Pancreas (tissue), 10 donors: Measurements from ENCODE around the gene ZNF341. TPM values are rescaled to one million over a fixed set of nuclear protein-coding genes. Genes with fewer than 3 reads are reported as not detected.

Experiments
- ATAC-seq, 4 donors: fragments of 200-7000 bp; cut with Tn5 transposase; one replicate each; pipeline versions ENCODE4 v1.8.0 to v1.9.1; 2020; ENCODE audit warnings: mild to moderate bottlenecking in 4 of 4, moderate library complexity in 4 of 4
- DNase-seq, 6 donors: peaks; one replicate each; pipeline ENCODE4 v3.0.0-alpha.2; 2020
- FAIRE-seq: peaks from 2 replicates; lab custom pipeline; 2012; peaks lifted over from hg19 to GRCh38; lab: Jason Lieb, UNC
- H3K27ac ChIP-seq, 4 donors: fragments of 200-600 bp; sonication (generic); 1 replicate in 3 of 4; 2 replicates in 1 of 4; pipeline versions ENCODE4 v1.5.0 to v1.8.0; 2020
- H3K27me3 ChIP-seq, 4 donors: fragments of 200-600 bp; one replicate each; pipeline ENCODE4 v1.8.0; 2021
- H3K36me3 ChIP-seq, 3 donors: fragments of 200-600 bp; sonication (generic) in 1 of 3; one replicate each; pipeline versions ENCODE4 v1.5.0 to v1.8.0; 2020 to 2021
- H3K4me1 ChIP-seq, 3 donors: fragments of 200-600 bp; one replicate each; pipeline ENCODE4 v1.8.0; 2021
- H3K4me3 ChIP-seq, 4 donors: fragments of 200-600 bp; sonication (generic) in 2 of 4; one replicate each; pipeline versions ENCODE4 v1.5.0 to v1.8.0; 2020 to 2021
- H3K9me3 ChIP-seq, 4 donors: fragments of 200-600 bp; one replicate each; pipeline ENCODE4 v1.8.0; 2021
- WGBS, 2 donors: extraction: QIAGEN DNeasy Blood & Tissue Kit; methylation state at CpG; one replicate each; pipeline ENCODE4 v1.1.7; 2013; 5-methylcytosine and 5-hydroxymethylcytosine counted together
- intact Hi-C, 3 donors: fragments of 100-400 bp; cut with DNase I; formaldehyde crosslinking; loops; one replicate each; pipeline versions ENCODE4 v1.11.1 to v1.14.2; 2022
- polyA plus RNA-seq, 2 donors: library from polyadenylated mRNA; stranded (reverse); fragments of 200-250 nt; gene quantifications; one replicate each; pipeline ENCODE4 v1.2.3, GENCODE V29; 2013
- total RNA-seq, 6 donors: library from RNA; stranded (reverse); fragmentation: NEBNext Ultra II Directional in 4 of 6; extraction: Animal tissue kit (Norgen Biotek cat#: 25700) in 4 of 6; gene quantifications; one replicate each; pipeline versions ENCODE4 v1.2.1 to v1.2.4, GENCODE V29; 2021 to 2023
- TF ChIP-seq, protein P1 (sequence below), 4 donors: fragments of 200-600 bp; sonication (generic) in 3 of 4; IDR thresholded peaks; one replicate each; pipeline versions ENCODE4 v1.5.0 to v1.8.0; 2021; ENCODE audit warnings: antibody characterized with exemption in 4 of 4
- donor health status: healthy with polysubstance abuse.
- donor health status: DM: no; HTN: no; CAD: no; lungs with moderate emphysema.
- donor health status: DM: no; HTN: no; CAD: no.
- donor health status: control.
- donor health status: control.
- donor health status: Bipolar disorder and iron deficiency.
- donor health status: DM: yes; HTN: yes; CAD: no.
- donor health status: DM: no; HTN: no; CAD: no.
- donor health status: DM: no; HTN: no; CAD: no.
- donor health status: DM: yes; HTN: yes; CAD: no.

Gene ZNF341
- total and polyA plus RNA-seq, 8 donors, result 1.1 to 5.7 (median 1.6) TPM

DNA sequence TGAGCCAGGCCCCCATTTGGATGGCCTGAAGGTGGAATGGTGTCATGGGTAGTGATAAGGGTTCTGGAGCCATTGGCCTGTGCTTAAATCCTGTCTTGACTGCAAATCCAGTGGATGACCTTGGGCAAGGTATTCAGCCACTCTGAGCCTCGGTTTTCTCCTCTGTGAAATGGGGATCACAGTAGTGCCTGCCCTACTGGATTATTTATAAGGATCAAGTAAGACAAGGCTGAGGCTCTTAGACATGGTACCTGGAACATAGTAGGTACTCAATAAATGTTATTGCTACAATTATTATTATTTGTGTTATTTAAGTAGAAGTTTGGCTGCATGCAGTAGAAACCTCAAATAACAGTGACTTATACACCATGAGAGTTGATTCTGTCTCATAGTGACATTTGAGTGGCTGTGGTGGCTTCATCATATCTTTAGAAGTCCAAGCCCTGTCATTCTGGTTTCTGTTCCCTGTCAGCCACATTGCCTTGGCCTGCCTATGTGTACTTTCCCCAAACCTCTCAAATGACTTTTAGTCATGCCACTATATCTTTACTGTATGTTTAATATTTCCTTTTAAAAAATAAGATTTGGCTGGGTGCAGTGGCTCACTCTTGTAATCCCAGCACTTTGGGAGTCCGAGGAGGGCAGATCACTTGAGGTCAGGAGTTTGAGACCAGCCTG lies 41.8 kb downstream of the ZNF341 start:
- Histone ChIP-seq H3K27ac (no peak overlapping the region), H3K4me1 (peaks cover 0 to 6% (median 5%) of the 10 kb centered on the region in 3 donors), H3K36me3 (no peaks in the 10 kb centered on the region), H3K9me3 (no peaks in the 10 kb centered on the region), H3K27me3 (no peaks in the 10 kb centered on the region), H3K4me3 (no peak overlapping the region)
- FAIRE-seq, result no peak
- TF ChIP-seq, protein P1, sequence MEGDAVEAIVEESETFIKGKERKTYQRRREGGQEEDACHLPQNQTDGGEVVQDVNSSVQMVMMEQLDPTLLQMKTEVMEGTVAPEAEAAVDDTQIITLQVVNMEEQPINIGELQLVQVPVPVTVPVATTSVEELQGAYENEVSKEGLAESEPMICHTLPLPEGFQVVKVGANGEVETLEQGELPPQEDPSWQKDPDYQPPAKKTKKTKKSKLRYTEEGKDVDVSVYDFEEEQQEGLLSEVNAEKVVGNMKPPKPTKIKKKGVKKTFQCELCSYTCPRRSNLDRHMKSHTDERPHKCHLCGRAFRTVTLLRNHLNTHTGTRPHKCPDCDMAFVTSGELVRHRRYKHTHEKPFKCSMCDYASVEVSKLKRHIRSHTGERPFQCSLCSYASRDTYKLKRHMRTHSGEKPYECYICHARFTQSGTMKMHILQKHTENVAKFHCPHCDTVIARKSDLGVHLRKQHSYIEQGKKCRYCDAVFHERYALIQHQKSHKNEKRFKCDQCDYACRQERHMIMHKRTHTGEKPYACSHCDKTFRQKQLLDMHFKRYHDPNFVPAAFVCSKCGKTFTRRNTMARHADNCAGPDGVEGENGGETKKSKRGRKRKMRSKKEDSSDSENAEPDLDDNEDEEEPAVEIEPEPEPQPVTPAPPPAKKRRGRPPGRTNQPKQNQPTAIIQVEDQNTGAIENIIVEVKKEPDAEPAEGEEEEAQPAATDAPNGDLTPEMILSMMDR (IDR thresholded peaks at IDR 0.05), result no peak
- DNase-seq, result no peak
- ATAC-seq, result no peak
- intact Hi-C loops, result no loop called here
- WGBS, 2 donors, result 74 to 77% methylated on average over 2 of the region's 2 CpGs

- ATAC-seq (peak in 2 of 4 donors; percentile 3 to 8), FAIRE-seq (no peak)
- no peaks in the 10 kb centered on the region for H3K9me3 ChIP-seq
Observed at GRCh38 chr20:33777816-33778215, 46.0 kb downstream of the ZNF341 start.

GRCh38 chr20:33781133-33781532 lies 49.3 kb downstream of the ZNF341 start:
- no peak overlapping the region for H3K4me3 ChIP-seq
- no peak overlapping the region for H3K27ac ChIP-seq
- H3K27me3 ChIP-seq, result no peaks in the 10 kb centered on the region
- WGBS, 2 donors, result 91 to 98% methylated on average over 4 of the region's 4 CpGs
- H3K4me1 ChIP-seq, result peaks cover 0 to 14% (median 11%) of the 10 kb centered on the region in 3 donors
- TF ChIP-seq, protein P1 (IDR thresholded peaks at IDR 0.05), result no peak
- DNase-seq, result no peak
- no peaks in the 10 kb centered on the region for H3K36me3 ChIP-seq
- no peak for ATAC-seq
- FAIRE-seq, result no peak
- intact Hi-C loops, result no loop called here
- H3K9me3 ChIP-seq, result no peaks in the 10 kb centered on the region

More at GRCh38 chr20:33777816-33778215, 46.0 kb downstream of the ZNF341 start:
- DNase-seq, result no peak
- Histone ChIP-seq H3K36me3 (no peaks in the 10 kb centered on the region), H3K27me3 (no peaks in the 10 kb centered on the region), H3K4me1 (peaks cover 0 to 14% (median 11%) of the 10 kb centered on the region in 3 donors), H3K27ac (peak overlapping the region; percentile 55 to 84 (median 74)), H3K4me3 (no peak overlapping the region)
- 59 to 65% methylated on average over 2 of the region's 2 CpGs for WGBS, 2 donors
- intact Hi-C loops, result no loop called here
- TF ChIP-seq, protein P1 (IDR thresholded peaks at IDR 0.05), result no peak

- Histone ChIP-seq H3K4me3 (no peak overlapping the region), H3K27ac (no peak overlapping the region), H3K9me3 (no peaks in the 10 kb centered on the region), H3K36me3 (no peaks in the 10 kb centered on the region), H3K4me1 (peaks cover 0 to 14% (median 11%) of the 10 kb centered on the region in 3 donors), H3K27me3 (no peaks in the 10 kb centered on the region)
- FAIRE-seq, result no peak
- TF ChIP-seq, protein P1 (IDR thresholded peaks at IDR 0.05), result no peak
- ATAC-seq, result no peak
- intact Hi-C loops, result no loop called here
- DNase-seq, result no peak
- 91% methylated on average over 1 of the region's 1 CpG for WGBS, 2 donors
Observed at GRCh38 chr20:33781945-33782344, 50.1 kb downstream of the ZNF341 start.

DNA sequence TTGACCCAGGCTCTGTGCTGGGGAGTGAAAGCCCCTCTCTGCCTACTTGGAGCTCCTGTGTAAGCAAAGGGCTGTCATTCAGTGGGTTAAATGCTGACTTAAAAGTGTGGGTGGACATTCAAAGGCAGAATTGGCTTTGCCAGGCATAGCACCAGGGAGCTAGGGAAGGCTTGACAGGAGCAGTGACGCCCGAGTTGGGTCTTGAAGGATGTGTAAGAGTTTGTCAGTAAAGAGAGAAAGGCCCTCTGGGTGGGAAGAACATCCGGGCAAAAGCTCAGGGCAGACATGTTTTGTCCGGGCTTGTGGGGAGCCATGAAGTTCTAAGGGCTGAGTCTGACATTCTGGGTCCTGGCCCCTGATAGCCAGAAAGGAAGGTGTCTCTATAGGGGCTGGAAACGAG lies 51.5 kb downstream of the ZNF341 start:
- TF ChIP-seq, protein P1 (IDR thresholded peaks at IDR 0.05), result no peak
- peaks cover 0 to 11% (median 7%) of the 10 kb centered on the region in 3 donors for H3K4me1 ChIP-seq
- no peaks in the 10 kb centered on the region for H3K9me3 ChIP-seq
- 91 to 94% methylated on average over 5 of the region's 5 CpGs for WGBS, 2 donors
- DNase-seq, result no peak
- ATAC-seq, result no peak
- no peak for FAIRE-seq
- no peaks in the 10 kb centered on the region for H3K36me3 ChIP-seq
- no peaks in the 10 kb centered on the region for H3K27me3 ChIP-seq
- intact Hi-C loops, result no loop called here
- no peak overlapping the region for H3K27ac ChIP-seq
- no peak overlapping the region for H3K4me3 ChIP-seq
